NCI-H146 treated with DMSO at 0.1 percent for 48 hours (cell line): Measurements from ENCODE around the gene GJA9.

ENCODE experiments used
- DNase-seq: peaks from one replicate; lab custom pipeline; 2025; ENCODE audit not compliant: unreplicated experiment; lab: John Stamatoyannopoulos, UW

Gene GJA9

GRCh38 chr1:38832370-38832734 is 49.0 kb downstream of the GJA9 start:
- no peak for DNase-seq

GRCh38 chr1:38831731-38832369 is 49.5 kb downstream of the GJA9 start:
- no peak for DNase-seq

GRCh38 chr1:38829368-38829767 is 52.0 kb downstream of the GJA9 start:
- DNase-seq, result no peak

- DNase-seq, result no peak
Observed at GRCh38 chr1:38827318-38827717, 54.1 kb downstream of the GJA9 start.

- no peak for DNase-seq
Observed at GRCh38 chr1:38826886-38827285, 54.5 kb downstream of the GJA9 start.

GRCh38 chr1:38826262-38826661 is 55.1 kb downstream of the GJA9 start:
- DNase-seq, result peak; percentile 11
